Measurements from ENCODE around the gene SYNE1. TPM values are rescaled to one million over a fixed set of nuclear protein-coding genes. Genes with fewer than 3 reads are reported as not detected.
"Not testable (repeated sequence)": the region's sequence is repeated elsewhere in the genome, so short reads cannot be mapped to it uniquely, and the experiment has no call there.

Gene SYNE1
- total RNA-seq, 1 experiment from 2014 or later = 0.85 TPM

GRCh38 chr6:152457949-152458624 is 179.1 kb downstream of the SYNE1 start:
- DNase-seq (ENCODE audit: low spot score) = no peak
- in situ Hi-C loops (cut with HindIII; ENCODE audit: low sequenced_read_pairs) = no loop called here

DNA sequence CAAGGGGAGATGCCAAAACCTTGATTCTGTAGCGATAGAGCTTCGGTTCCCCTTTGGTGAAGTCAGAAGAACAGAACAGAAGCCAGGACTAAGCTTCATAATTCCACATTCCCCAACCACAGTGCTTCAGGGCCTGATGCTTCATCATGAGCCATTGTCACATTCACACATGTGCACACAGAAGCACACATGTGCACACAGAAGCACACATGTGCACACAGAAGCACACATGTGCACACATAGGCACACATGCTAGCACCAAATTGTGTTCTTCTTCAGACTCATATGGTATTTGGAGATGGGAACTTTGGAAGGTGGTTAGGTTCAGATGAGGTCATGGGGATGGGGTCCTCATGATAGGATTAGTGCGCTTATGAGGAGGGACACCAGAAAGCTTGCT is 183.2 kb downstream of the SYNE1 start:
- DNase-seq (ENCODE audit: low spot score) = no peak
- in situ Hi-C loops (cut with HindIII; ENCODE audit: low sequenced_read_pairs) = no loop called here

DNA sequence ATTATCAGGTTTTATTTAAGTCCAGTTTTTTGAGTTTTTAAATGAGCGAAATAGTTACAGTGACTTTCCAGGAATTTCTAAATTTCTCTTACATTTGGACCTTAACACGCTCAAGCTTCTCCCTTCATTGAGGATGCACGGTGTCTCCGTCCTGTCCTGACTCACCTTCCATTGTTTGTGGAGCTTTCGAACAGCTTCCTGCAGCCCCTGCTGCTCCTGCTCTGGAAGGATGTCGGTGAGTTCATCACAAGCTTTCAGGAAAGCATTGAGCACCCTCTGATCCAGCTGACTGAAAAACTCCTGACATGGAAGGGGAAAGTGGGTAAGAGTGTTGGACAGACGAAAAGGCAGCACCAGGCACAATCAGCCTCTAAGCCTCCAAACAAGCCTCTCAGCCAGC is 183.7 kb downstream of the SYNE1 start:
- in situ Hi-C loops (cut with HindIII; ENCODE audit: low sequenced_read_pairs) = no loop called here

DNA sequence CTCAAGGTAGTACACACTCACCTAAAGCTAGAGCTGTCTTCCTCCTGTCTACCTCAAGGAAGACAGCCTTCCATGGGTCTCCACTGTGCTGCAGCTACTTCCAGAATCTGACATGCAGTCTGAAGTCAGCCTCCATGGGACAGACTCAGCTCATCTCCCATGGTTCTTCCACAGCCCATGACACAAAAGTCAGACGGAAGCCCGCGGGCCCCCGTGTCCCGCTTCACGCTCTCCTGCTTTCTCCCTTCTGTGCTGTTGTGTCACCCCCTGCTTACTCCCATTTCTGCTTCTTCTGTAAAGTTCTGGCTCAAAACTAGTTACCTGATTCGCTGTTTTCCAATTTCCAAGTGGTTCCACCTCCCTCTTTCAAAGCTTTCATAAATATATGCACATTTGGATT is 184.5 kb downstream of the SYNE1 start:
- DNase-seq (ENCODE audit: low spot score) = no peak
- in situ Hi-C loops (cut with HindIII; ENCODE audit: low sequenced_read_pairs) = no loop called here

More for the DNA sequence above, 183.7 kb downstream of the SYNE1 start:
- DNase-seq (ENCODE audit: low spot score) = no peak

DNA sequence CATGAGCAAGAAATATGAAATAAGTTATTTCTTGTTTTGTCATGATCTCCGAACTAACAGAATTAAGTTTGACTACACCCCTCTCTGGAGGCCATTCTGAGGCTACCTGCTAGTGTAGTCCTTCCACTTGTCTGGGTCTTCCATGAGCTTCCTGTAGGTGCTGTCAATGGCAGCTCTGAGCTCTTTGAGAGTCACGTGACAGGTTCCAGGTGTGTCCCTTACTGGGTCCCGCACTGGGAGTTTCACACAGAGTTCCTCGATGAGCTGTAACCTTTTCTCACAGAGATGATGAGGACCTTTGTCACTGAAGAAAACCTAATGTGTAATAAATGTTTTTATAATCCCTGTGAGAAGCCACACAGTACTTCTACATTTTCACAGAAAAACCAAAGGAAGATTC is 186.6 kb downstream of the SYNE1 start:
- in situ Hi-C loops (cut with HindIII; ENCODE audit: low sequenced_read_pairs) = no loop called here
- DNase-seq (ENCODE audit: low spot score) = no peak

- no peak for DNase-seq (ENCODE audit: low spot score)
- in situ Hi-C loops (cut with HindIII; ENCODE audit: low sequenced_read_pairs) = no loop called here
Measured at GRCh38 chr6:152441902-152442301, 195.3 kb downstream of the SYNE1 start.

GRCh38 chr6:152435816-152436215 is 201.3 kb downstream of the SYNE1 start:
- in situ Hi-C loops (cut with HindIII; ENCODE audit: low sequenced_read_pairs) = no loop called here
- DNase-seq (ENCODE audit: low spot score) = no peak

GRCh38 chr6:152432758-152433157 is 204.4 kb downstream of the SYNE1 start:
- in situ Hi-C loops (cut with HindIII; ENCODE audit: low sequenced_read_pairs) = no loop called here
- no peak for DNase-seq (ENCODE audit: low spot score)

DNA sequence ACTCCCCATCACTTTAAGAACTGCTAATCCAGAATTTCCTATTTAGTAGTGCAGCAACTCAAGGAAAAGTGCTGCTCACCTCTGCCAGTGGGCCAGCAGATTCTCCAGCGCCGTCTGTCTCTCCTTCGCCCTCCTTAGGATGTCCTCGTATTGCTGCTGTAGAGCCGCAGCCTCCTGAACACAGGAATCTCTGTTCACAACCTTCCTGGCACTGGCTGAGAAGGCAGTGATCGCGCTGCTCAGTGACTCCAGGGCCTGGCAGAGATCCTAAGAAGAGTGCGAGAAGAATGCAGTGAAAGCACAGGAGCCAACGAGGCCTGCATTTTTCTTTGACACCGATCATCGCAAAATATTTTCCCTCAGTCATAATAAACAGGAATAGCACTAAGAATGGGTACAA is 209.0 kb downstream of the SYNE1 start:
- DNase-seq (ENCODE audit: low spot score) = peak; percentile 62

DNA sequence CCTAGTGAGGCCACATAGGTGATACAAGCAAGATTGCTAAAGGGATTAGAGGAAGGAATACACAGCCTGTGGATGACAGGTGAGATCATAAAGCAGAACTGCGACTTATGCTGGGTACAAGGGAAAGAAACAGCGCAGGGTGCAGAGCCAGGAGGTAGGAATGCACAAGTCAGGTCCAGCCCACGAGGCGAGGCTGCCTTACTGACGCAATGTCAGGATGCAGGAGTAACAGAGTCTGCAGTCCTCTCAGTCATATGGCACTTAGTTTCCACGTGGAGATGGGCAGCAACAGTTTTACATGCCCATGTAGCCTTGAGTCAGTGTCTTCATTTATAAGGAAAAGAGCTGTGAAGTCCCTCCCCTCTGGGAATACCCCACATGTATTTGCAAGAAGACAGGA is 210.9 kb downstream of the SYNE1 start:
- in situ Hi-C loops (cut with HindIII; ENCODE audit: low sequenced_read_pairs) = no loop called here
- DNase-seq (ENCODE audit: low spot score) = no peak

More for the DNA sequence above, 209.0 kb downstream of the SYNE1 start:
- in situ Hi-C loops (cut with HindIII; ENCODE audit: low sequenced_read_pairs) = no loop called here

DNA sequence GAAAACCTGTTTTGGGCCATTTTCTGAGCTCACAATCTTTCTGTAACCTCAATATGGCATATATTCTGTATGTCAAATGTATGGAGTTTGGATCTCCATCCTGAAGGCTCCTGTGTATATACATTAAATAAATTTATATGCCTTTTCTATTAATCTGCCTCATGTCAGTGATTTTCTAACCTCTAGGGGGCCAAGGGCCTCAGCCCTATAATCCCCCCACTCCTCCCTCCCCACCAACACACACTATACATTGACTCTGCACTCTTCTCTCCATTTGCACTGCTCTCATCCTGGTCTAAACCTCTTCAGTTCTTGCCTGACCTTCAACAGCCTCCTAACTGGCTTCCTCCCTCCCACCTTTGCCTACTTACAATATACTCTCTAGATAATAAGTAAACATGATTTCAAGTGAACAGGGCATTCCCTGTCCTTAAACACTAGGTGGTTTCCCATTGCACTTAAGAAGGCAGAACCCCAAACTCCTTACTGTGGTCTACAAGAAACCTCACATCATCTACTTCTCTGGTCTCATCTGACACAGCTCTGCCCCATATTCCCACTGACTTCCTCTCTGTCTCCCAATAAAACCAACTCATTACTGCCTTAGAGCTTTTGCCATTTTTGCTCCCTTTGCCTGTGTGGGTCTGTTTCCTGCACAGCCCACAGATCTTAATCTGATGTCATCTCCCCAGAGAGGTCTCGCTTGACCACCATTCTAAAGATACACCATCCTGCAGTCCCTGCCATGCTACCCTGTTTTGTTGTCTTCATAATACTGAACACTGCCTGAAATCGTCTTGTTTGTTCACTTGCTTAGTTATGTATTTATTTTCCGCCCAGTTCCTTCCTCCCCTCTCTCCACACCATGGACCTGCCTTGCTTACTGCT is 213.7 kb downstream of the SYNE1 start:
- no peak for DNase-seq (ENCODE audit: low spot score)
- in situ Hi-C loops (cut with HindIII; ENCODE audit: low sequenced_read_pairs) = no loop called here

DNA sequence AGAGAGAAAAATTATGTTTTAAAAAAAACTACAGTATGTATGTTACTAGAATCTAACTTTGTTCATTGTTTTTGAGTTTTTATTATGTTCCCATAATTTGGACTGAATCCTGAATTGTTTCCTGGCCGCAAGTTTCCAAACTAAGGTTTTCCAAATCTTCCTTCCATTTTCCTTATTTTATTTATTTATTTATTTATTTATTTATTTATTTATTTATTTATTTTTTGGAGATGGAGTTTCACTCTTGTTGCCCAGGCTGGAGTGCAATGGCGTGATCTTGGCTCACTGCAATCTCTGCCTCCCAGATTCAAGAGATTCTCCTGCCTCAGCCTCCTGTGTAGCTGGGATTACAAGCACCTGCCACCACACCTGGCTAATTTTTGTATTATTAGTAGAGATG is 215.7 kb downstream of the SYNE1 start:
- in situ Hi-C loops (cut with HindIII; ENCODE audit: low sequenced_read_pairs); DNase-seq (ENCODE audit: low spot score): not testable (repeated sequence)

- no peak for DNase-seq (ENCODE audit: low spot score)
- in situ Hi-C loops (cut with HindIII; ENCODE audit: low sequenced_read_pairs) = no loop called here
Measured at GRCh38 chr6:152420696-152421095, 216.5 kb downstream of the SYNE1 start.

DNA sequence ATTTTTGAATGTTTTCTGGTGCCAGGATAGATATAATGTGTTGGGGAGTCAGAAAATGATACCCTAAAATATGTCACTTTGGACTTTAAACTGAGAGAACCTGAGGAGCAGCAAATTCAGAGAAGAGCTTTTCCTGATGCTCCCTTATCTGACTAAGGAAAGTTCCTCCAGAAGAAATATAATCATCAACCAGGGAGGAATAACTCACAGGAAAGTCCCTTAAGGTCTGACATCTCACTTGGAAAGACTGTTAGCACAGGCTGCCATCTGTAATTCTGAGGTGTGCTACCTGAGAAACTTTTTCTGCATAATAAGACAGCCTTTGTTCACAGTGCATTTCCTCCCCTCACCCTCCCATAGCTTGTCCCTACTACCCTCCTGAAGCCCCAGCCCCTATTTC is 218.6 kb downstream of the SYNE1 start:
- DNase-seq (ENCODE audit: low spot score) = no peak
- in situ Hi-C loops (cut with HindIII; ENCODE audit: low sequenced_read_pairs) = no loop called here

- DNase-seq (ENCODE audit: low spot score) = peak; percentile 39
- in situ Hi-C loops (cut with HindIII; ENCODE audit: low sequenced_read_pairs) = no loop called here
Measured at GRCh38 chr6:152416652-152417051, 220.5 kb downstream of the SYNE1 start.

DNA sequence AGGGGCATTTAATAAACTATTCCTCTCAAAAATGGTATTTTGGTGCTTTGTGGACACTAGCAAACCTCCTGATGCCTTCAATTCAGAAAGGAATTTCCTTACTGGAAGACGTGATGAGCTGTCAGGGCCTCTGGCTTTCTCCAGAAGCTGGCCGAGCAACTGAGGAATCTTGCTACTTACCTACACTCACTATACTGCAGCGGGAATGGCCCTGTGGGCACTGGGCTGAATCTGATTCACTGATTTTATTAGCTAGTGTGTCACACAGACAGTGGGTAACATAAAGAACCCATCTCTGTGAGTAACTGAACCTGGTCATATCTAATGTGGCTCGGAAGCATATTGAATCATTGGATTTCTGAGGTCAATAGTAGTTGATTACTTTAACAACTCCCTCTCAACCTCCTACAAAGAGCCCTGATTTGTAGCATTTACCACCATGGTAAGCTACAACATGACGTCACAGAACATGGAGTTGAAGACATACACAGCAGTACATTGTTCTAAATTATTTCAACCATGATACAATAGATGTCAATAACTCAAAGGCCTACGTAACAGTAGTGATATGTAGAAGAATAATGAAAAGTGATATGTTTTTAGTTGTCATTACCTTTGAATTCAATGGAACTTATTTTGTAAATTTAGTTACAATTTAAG is 232.1 kb downstream of the SYNE1 start:
- in situ Hi-C loops (cut with HindIII; ENCODE audit: low sequenced_read_pairs) = no loop called here

GRCh38 chr6:152404086-152404857 is 232.9 kb downstream of the SYNE1 start:
- no peak for DNase-seq (ENCODE audit: low spot score)
- in situ Hi-C loops (cut with HindIII; ENCODE audit: low sequenced_read_pairs) = no loop called here

More for the DNA sequence above, 232.1 kb downstream of the SYNE1 start:
- DNase-seq (ENCODE audit: low spot score) = no peak

DNA sequence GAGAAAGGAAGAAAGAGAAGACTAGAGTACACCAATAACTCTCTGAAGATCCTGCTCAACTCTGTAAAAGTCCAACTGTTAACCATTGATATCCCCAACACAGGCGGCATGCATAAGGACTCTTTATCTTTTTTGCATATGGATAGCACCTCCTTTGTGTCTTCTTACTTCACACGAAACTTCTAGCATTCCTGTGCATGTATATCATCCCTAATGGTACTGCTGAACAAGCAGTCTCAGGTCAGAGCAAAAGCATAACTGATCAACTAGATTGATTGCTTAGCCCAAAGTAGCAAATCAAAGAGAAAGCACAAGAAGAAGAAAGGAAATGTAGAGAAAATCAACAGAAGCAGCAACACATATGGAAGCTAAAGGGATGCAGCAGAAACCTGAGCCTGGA is 234.4 kb downstream of the SYNE1 start:
- DNase-seq (ENCODE audit: low spot score) = no peak
- in situ Hi-C loops (cut with HindIII; ENCODE audit: low sequenced_read_pairs) = no loop called here

DNA sequence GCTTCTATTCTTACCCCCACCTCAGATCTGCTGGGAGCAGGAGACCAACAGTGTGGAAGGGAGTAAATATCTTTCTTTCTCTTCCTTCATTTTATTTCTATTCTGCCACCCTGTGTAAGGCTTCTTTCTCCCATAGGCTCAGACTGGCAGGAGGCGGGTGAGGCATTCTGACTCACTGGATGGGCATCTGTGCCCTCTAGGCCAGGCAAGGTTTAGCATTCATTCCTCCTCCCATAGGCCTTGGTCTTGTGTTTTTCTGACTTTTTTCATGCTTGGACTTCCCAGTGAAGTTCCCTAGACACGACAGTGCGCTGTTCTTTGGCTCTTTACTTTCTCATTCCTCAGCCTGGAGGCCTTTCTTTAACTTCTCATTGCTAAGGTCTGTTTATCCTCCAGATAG is 235.2 kb downstream of the SYNE1 start:
- in situ Hi-C loops (cut with HindIII; ENCODE audit: low sequenced_read_pairs) = no loop called here
- DNase-seq (ENCODE audit: low spot score) = no peak

Measured in G401 (cell line).